Lung (tissue), 12 donors: ENCODE results near the gene CDS2. TPM values are rescaled to one million over a fixed set of nuclear protein-coding genes. Genes with fewer than 3 reads are reported as not detected.

ENCODE experiments used
- ATAC-seq: fragments of 200-7000 bp; cut with Tn5 transposase; one replicate; pipeline ENCODE4 v1.9.1; 2020; ENCODE audit warnings: moderate number of reproducible peaks; ENCODE audit not compliant: insufficient read depth, low FRiP score
- DNase-seq, 3 donors: peaks; one replicate each; pipeline ENCODE4 v3.0.0-alpha.2; 2013 to 2017
- H3K27ac ChIP-seq, 2 donors: one replicate each; pipeline ENCODE4 v1.5.1; 2013; ENCODE audit warnings: mild to moderate bottlenecking in 2 of 2, moderate library complexity in 2 of 2, control low read depth in 1 of 2, inconsistent platforms in 1 of 2, low read depth in 1 of 2, low read length in 1 of 2
- H3K27me3 ChIP-seq, 3 donors: one replicate each; pipeline ENCODE4 v1.5.1; 2013; ENCODE audit warnings: low read length in 2 of 3; ENCODE audit not compliant: control insufficient read depth in 3 of 3, insufficient read depth in 3 of 3
- H3K36me3 ChIP-seq, 4 donors: one replicate each; pipeline ENCODE4 v1.5.1; 2013; ENCODE audit warnings: low read length in 4 of 4, mild to moderate bottlenecking in 1 of 4, moderate library complexity in 1 of 4; ENCODE audit not compliant: control insufficient read depth in 4 of 4, insufficient read depth in 4 of 4
- H3K4me1 ChIP-seq, 5 donors: one replicate each; pipeline ENCODE4 v1.5.1; 2013; ENCODE audit warnings: low read length in 5 of 5, mild to moderate bottlenecking in 2 of 5, moderate library complexity in 1 of 5; ENCODE audit not compliant: control insufficient read depth in 5 of 5, insufficient read depth in 5 of 5
- H3K4me3 ChIP-seq: one replicate; pipeline ENCODE4 v1.5.1; 2013; ENCODE audit warnings: mild to moderate bottlenecking, control low read depth, moderate library complexity
- H3K9ac ChIP-seq, 2 donors: one replicate each; pipeline ENCODE4 v1.5.1; 2013; ENCODE audit warnings: low read length in 2 of 2, control low read depth in 1 of 2; ENCODE audit not compliant: insufficient read depth in 1 of 2
- H3K9me3 ChIP-seq, 4 donors: one replicate each; pipeline ENCODE4 v1.5.1; 2013; ENCODE audit warnings: low read length in 3 of 4, mild to moderate bottlenecking in 1 of 4, moderate library complexity in 1 of 4; ENCODE audit not compliant: control insufficient read depth in 4 of 4, insufficient read depth in 3 of 4
- WGBS, 2 donors: extraction: QIAGEN DNeasy Blood & Tissue Kit; methylation state at CpG; one replicate each; pipeline ENCODE4 v1.1.7; 2013; 5-methylcytosine and 5-hydroxymethylcytosine counted together
- polyA plus RNA-seq, 2 donors: library from polyadenylated mRNA; stranded (reverse); fragments of 200-250 nt; gene quantifications; one replicate each; pipeline ENCODE4 v1.2.1, GENCODE V29; 2013
- total RNA-seq, 2 donors: library from RNA; depleted of rRNA in 1 of 2; stranded (reverse); fragments of >200 nt in 1 of 2; gene quantifications; one replicate each; pipeline ENCODE4 v1.2.1, GENCODE V29; 2014 to 2021
- TF ChIP-seq, protein P1 (sequence below): IDR thresholded peaks from 2 replicates; pipeline ENCODE4 v1.5.1; 2012; ENCODE audit warnings: mild to moderate bottlenecking; ENCODE audit errors: control extremely low read depth, extremely low read depth
- donor health status: control.
- donor health status: control.
- donor health status: Bipolar disorder and iron deficiency.
- donor health status: healthy.
- donor health status: DM: yes; HTN: yes; CAD: no.

CDS2 gene
- total and polyA plus RNA-seq, 4 donors: 15.7 to 50.8 (median 37.0) TPM

- DNase-seq (no peak), ATAC-seq (no peak)
- H3K4me3 ChIP-seq: no peak overlapping the region
- H3K27me3 ChIP-seq: no peaks in the 10 kb centered on the region
- H3K9ac ChIP-seq: no peak overlapping the region
- no peaks in the 10 kb centered on the region for H3K9me3 ChIP-seq
- H3K4me1 ChIP-seq: peaks cover 0 to 14% (median 0%) of the 10 kb centered on the region in 5 donors
- 90 to 91% methylated on average over 3 of the region's 3 CpGs for WGBS, 2 donors
- H3K36me3 ChIP-seq: peaks cover 0 to 42% (median 14%) of the 10 kb centered on the region in 4 donors
- TF ChIP-seq, protein P1, sequence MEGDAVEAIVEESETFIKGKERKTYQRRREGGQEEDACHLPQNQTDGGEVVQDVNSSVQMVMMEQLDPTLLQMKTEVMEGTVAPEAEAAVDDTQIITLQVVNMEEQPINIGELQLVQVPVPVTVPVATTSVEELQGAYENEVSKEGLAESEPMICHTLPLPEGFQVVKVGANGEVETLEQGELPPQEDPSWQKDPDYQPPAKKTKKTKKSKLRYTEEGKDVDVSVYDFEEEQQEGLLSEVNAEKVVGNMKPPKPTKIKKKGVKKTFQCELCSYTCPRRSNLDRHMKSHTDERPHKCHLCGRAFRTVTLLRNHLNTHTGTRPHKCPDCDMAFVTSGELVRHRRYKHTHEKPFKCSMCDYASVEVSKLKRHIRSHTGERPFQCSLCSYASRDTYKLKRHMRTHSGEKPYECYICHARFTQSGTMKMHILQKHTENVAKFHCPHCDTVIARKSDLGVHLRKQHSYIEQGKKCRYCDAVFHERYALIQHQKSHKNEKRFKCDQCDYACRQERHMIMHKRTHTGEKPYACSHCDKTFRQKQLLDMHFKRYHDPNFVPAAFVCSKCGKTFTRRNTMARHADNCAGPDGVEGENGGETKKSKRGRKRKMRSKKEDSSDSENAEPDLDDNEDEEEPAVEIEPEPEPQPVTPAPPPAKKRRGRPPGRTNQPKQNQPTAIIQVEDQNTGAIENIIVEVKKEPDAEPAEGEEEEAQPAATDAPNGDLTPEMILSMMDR: no peak
- no peak overlapping the region for H3K27ac ChIP-seq
Measured at GRCh38 chr20:5178046-5178445, 51.2 kb downstream of the CDS2 start.

- no peak for DNase-seq
- no peak overlapping the region for H3K27ac ChIP-seq
Measured at GRCh38 chr20:5180421-5180820, 53.6 kb downstream of the CDS2 start.

DNA sequence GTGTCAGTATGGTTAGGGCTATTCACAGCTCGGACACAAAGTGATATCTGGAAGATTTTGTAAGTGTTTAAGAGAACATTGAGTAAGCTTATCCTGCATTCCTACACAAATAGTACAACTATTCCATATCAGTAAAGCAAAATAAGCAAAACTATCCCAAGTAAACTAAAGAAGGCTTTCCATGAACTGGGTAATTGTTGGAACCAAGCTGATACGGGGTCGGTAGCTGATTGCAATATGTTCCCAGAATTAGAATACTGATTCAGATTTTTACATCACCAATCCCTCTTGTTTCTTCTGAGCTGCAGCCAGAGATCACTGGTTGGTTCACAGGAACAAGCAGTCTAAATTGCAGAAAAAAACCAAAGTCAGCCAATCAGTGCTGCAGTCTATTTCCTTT, 54.1 kb downstream of the CDS2 start:
- H3K4me3 ChIP-seq: no peak overlapping the region
- DNase-seq: no peak
- no peaks in the 10 kb centered on the region for H3K9me3 ChIP-seq
- no peaks in the 10 kb centered on the region for H3K27me3 ChIP-seq
- ATAC-seq: no peak
- H3K9ac ChIP-seq: no peak overlapping the region
- no peak overlapping the region for H3K27ac ChIP-seq
- 87 to 95% methylated on average over 3 of the region's 3 CpGs for WGBS, 2 donors
- H3K36me3 ChIP-seq: peaks cover 0 to 46% (median 18%) of the 10 kb centered on the region in 4 donors
- peaks cover 0 to 13% (median 0%) of the 10 kb centered on the region in 5 donors for H3K4me1 ChIP-seq
- TF ChIP-seq, protein P1: no peak

More at GRCh38 chr20:5180421-5180820, 53.6 kb downstream of the CDS2 start:
- Histone ChIP-seq H3K4me3 (no peak overlapping the region), H3K27me3 (no peaks in the 10 kb centered on the region), H3K36me3 (peaks cover 0 to 43% (median 16%) of the 10 kb centered on the region in 4 donors), H3K9ac (no peak overlapping the region), H3K9me3 (no peaks in the 10 kb centered on the region), H3K4me1 (peaks cover 0 to 13% (median 0%) of the 10 kb centered on the region in 5 donors)
- TF ChIP-seq, protein P1: no peak
- no peak for ATAC-seq
- WGBS, 2 donors: 87 to 95% methylated on average over 1 of the region's 1 CpG

DNA sequence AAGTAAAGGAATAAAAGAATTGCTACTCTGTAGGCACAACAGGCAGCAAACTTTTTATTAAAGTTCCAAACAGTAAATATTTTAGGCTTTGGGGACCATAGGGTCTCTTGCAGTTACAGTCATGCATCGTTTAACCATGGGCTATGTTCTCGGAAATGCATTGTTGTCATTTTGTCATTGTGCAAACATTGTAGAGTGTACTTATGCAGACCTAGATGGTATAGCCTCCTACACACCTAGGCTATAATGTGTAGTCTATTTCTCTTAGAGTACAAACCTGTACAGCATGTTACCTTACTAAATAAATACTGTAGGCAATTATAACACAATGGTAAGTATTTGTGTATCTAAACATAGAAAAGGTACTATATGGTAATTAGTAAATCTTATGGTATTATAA, 54.7 kb downstream of the CDS2 start:
- ATAC-seq: no peak
- Histone ChIP-seq H3K9me3 (no peaks in the 10 kb centered on the region), H3K27me3 (no peaks in the 10 kb centered on the region), H3K27ac (no peak overlapping the region), H3K9ac (no peak overlapping the region), H3K4me1 (peaks cover 0 to 13% (median 0%) of the 10 kb centered on the region in 5 donors), H3K4me3 (no peak overlapping the region), H3K36me3 (peaks cover 0 to 44% (median 22%) of the 10 kb centered on the region in 4 donors)
- DNase-seq: no peak
- 74 to 84% methylated on average over 2 of the region's 2 CpGs for WGBS, 2 donors
- TF ChIP-seq, protein P1: no peak
